ENCODE results near the gene UHRF1.

Gene UHRF1

DNA sequence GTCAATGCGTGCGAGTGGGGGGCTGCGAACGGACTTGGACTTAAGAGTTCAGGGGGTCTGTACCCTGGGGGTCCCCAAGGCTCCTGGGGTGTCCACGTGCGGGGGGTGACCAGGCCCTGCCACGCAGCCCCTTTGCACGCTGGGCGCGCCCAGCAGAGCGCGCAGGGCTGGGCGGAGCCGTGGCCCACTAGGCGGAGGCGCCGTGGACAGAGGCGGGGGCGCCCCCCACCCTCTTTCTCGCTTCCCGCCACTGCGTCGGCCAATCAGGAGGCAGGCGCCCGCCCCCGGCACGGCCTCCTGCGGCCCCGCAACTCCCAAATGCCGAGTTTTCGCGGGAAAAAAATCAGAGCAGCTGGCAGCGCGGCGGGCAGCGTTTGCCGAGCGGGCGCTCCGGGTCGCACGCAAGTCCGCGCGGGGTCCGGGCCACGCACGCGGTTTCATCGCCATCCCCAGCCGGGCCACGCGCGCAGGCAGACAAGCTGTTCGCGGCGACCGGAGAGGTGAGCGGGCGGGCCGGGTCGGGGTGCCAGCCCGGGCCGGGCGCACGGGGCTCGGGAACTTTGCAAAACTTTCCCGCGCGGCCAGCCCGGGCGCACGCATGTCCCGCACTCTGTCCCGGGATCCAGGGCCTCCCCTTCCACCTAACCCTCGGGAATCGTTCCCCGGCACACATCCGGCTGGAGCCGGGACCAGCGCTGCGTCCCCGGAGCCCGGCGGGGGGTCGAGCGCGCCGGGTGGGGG is at the start of gene UHRF1:
UHRF1 (plus strand) TSS at position 346 of the 741 bp plus-strand sequence. CDS start 1,385 bp downstream, outside the sequence.
- ChIA-PET POLR2A (interaction anchor here (0.6 to 0.7 kb wide), 2 partner anchors 9 to 73 kb away, joined by 3 read pairs; no protein-coding TSS in a partner anchor), CTCF (interaction anchor here (0.7 kb wide), 1 partner anchor 122 kb away, joined by 3 read pairs; no protein-coding TSS in a partner anchor)
- TF ChIP-seq, protein P1, sequence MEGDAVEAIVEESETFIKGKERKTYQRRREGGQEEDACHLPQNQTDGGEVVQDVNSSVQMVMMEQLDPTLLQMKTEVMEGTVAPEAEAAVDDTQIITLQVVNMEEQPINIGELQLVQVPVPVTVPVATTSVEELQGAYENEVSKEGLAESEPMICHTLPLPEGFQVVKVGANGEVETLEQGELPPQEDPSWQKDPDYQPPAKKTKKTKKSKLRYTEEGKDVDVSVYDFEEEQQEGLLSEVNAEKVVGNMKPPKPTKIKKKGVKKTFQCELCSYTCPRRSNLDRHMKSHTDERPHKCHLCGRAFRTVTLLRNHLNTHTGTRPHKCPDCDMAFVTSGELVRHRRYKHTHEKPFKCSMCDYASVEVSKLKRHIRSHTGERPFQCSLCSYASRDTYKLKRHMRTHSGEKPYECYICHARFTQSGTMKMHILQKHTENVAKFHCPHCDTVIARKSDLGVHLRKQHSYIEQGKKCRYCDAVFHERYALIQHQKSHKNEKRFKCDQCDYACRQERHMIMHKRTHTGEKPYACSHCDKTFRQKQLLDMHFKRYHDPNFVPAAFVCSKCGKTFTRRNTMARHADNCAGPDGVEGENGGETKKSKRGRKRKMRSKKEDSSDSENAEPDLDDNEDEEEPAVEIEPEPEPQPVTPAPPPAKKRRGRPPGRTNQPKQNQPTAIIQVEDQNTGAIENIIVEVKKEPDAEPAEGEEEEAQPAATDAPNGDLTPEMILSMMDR (IDR thresholded peaks at IDR 0.05; ENCODE audit: insufficient read depth, low read length, missing control alignments): no peak
- no peak for DNase-seq (ENCODE audit: low read depth, low spot score)
- H3K4me3 ChIP-seq (ENCODE audit: low read depth, low read length): peak within 1 kb of the TSS; percentile 70

DNA sequence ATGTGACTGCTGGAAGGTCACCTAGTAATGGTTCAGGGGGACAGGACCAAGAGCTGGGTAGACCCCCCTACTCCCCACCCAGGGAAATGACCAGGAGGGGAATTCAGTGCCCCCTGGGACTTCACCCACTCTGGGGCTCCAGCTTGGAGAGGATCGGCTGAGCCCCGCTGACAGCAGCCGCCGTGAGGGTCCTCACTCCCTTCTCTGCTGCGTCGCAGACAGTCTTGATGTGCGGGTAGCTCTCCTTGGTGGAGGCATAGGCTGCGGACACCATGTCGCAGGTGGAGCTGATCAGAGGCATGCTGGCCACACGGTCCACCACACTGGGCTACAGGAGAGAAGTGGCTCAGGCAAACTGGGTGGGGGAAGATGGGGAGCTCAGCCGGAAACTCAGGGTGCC is 49.6 kb upstream of the UHRF1 start:
- no peak overlapping the region for H3K4me3 ChIP-seq (ENCODE audit: low read depth, low read length)
- CTCF ChIA-PET: interaction anchor here (1.5 to 18.9 kb wide), 4 partner anchors 8 to 171 kb away, joined by 6 to 336 read pairs (median 85); partner anchors contain the start of gene PLIN3
- POLR2A ChIA-PET: interaction anchor here (0.7 to 1.2 kb wide), 2 partner anchors 50 to 52 kb away, joined by 3 to 5 read pairs; no protein-coding TSS in a partner anchor
- TF ChIP-seq, protein P1 (IDR thresholded peaks at IDR 0.05; ENCODE audit: insufficient read depth, low read length, missing control alignments): no peak
- DNase-seq (ENCODE audit: low read depth, low spot score): no peak

DNA sequence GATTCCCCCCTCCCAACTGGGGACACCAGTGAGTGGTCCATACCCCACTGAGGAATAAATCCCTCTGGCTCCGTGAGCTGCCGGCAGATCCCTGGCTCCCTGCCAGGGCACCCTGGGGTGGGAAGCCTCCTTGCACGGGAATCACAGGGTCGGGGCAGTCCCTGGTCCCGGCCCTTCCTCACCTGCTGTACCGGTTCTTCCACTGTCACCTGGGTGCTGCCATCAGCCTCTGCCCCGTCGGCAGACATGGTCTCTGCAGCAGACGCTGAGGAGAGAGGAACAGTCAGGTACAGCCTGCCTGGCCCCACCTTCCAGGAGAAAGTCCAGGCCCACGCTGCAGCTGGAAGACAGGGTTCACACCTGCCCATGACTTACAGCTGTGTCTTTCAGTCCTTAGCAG is 48.2 kb upstream of the UHRF1 start:
- DNase-seq (ENCODE audit: low read depth, low spot score): no peak
- TF ChIP-seq, protein P1 (IDR thresholded peaks at IDR 0.05; ENCODE audit: insufficient read depth, low read length, missing control alignments): no peak
- CTCF ChIA-PET: interaction anchor here (1.6 to 4.7 kb wide), 2 partner anchors 10 to 52 kb away, joined by 5 to 48 read pairs; no protein-coding TSS in a partner anchor
- H3K4me3 ChIP-seq (ENCODE audit: low read depth, low read length): no peak overlapping the region
- POLR2A ChIA-PET: interaction anchor here (0.6 to 0.7 kb wide), 2 partner anchors 24 to 170 kb away, joined by 3 to 5 read pairs; no protein-coding TSS in a partner anchor

DNA sequence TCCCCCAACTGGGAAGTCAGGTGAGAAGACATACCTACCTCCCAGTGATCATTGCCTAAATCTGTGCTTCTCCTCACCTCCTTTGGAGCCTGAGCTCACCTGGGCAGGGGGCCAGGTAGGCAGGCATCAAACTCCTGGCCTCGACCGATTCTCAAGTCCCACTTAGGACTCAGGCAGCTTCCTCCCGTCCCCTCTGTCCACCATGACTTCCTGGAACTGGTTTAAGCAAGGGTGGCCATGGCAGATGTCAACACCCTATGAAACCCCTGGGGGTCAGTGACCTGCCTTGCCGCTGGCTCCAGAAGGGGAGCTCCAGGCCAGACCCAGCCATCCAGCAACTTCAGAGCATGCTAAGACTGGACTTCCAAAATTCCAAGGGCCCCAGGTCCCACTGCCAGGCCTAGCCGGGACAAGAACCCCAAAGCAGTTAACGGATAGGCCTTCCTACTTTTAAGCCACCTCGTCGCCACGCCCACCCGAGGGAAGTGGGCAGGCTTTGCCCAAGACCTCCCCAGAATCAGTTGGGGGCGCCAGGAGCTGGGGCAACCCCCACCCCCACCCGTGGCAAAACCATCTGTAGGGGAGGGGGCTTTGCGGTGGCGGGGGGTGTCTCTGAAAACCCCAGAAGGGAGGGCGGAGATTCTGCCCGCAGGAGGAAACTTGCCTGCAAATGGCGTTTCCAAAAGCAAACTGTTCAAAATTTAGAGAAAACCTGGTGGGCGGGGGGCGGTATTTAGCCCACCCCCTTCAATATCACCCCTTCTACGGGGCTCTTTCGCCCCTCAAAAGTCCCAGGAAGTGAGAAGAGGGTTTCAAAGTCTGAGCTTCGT is 42.5 kb upstream of the UHRF1 start:
- CTCF ChIA-PET: interaction anchor here (0.8 to 11.6 kb wide), 9 partner anchors 13 to 164 kb away, joined by 3 to 129 read pairs (median 7); partner anchors contain the start of gene FEM1A
- DNase-seq (ENCODE audit: low read depth, low spot score): no peak
- peak overlapping the region; percentile 88 for H3K4me3 ChIP-seq (ENCODE audit: low read depth, low read length)
- POLR2A ChIA-PET: interaction anchor here (0.8 to 4.1 kb wide), 8 partner anchors 8 to 76 kb away, joined by 3 to 23 read pairs (median 4); partner anchors contain the start of gene FEM1A
- TF ChIP-seq, protein P1 (IDR thresholded peaks at IDR 0.05; ENCODE audit: insufficient read depth, low read length, missing control alignments): no peak

DNA sequence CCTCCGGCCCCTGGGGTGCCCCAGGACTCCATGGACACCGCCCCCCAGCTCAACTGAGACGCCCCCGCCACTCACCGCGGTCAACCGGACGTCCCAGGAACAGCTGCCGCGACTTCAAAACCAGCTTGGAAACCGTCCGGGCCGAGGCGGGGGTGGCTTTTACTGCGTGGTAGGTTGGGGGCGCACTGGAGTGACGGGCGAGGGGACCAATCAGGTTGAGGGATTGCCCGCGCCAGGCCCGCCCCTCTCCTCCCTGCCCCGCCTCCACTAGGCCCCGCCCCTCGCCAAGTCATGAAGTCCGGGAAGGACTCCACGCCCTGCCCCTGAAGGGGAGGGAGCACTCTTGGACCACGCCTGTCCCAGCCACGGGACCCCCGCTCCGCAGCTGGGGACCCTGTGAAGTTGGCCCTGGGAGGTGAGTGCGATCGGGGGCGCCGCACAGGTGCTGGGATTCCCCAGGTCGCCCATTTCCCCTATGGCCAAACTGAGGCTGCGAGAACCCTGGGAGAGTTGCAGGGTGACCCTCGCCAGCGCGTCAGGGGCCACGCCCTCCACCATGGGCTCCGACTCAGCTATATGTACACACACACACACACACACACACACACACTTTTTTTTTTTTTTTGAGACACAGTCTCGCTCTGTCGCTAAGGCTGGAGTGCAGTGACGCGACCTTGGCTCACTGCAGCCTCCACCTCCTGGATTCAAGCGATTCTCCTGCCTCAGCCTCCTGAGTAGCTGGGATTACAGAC is 41.6 kb upstream of the UHRF1 start, which contains the start of gene PLIN3:
PLIN3 (minus strand) TSS at position 134 of the 752 bp plus-strand sequence. CDS start 6,273 bp downstream, outside the sequence.
- H3K4me3 ChIP-seq (ENCODE audit: low read depth, low read length): peak within 1 kb of the TSS; percentile 88
- TF ChIP-seq, protein P1 (IDR thresholded peaks at IDR 0.05; ENCODE audit: insufficient read depth, low read length, missing control alignments): no peak
- DNase-seq (ENCODE audit: low read depth, low spot score): peak; percentile 59
- ChIA-PET POLR2A (interaction anchor here (0.6 to 4.1 kb wide), 12 partner anchors 9 to 169 kb away, joined by 3 to 23 read pairs (median 3); partner anchors contain the start of genes FEM1A and KDM4B), CTCF (interaction anchor here (0.8 to 11.6 kb wide), 10 partner anchors 14 to 163 kb away, joined by 3 to 129 read pairs (median 6); partner anchors contain the start of gene FEM1A)

Measured in AG04449 (cell line).